RCC 7860 (cell line): ENCODE results near the gene POU2F1.
A peak's percentile ranks its signal among the peaks of the same experiment; 100 is the strongest.

Experiments
- DNase-seq: peaks from one replicate; pipeline ENCODE4 v3.0.0-alpha.2; 2015; ENCODE audit warnings: low spot score
- FAIRE-seq: peaks from 2 replicates; lab custom pipeline; 2012; peaks lifted over from hg19 to GRCh38; lab: Jason Lieb, UNC

The POU2F1 gene

GRCh38 chr1:167266965-167267364 lies 46.3 kb downstream of the POU2F1 start:
- no peak for FAIRE-seq

GRCh38 chr1:167268347-167268787 lies 47.7 kb downstream of the POU2F1 start:
- DNase-seq = no peak
- FAIRE-seq = no peak

More at GRCh38 chr1:167266965-167267364, 46.3 kb downstream of the POU2F1 start:
- no peak for DNase-seq

- no peak for FAIRE-seq
Observed at GRCh38 chr1:167270349-167271092, 49.8 kb downstream of the POU2F1 start.

GRCh38 chr1:167272369-167272957 lies 51.8 kb downstream of the POU2F1 start:
- DNase-seq (no peak), FAIRE-seq (no peak)

More at GRCh38 chr1:167270349-167271092, 49.8 kb downstream of the POU2F1 start:
- DNase-seq = no peak

GRCh38 chr1:167273027-167273800 lies 52.5 kb downstream of the POU2F1 start:
- DNase-seq = peak; percentile 35

GRCh38 chr1:167274061-167274460 lies 53.4 kb downstream of the POU2F1 start:
- DNase-seq = no peak
- FAIRE-seq = no peak

More at GRCh38 chr1:167273027-167273800, 52.5 kb downstream of the POU2F1 start:
- FAIRE-seq = peak; percentile 69

GRCh38 chr1:167276969-167277368 lies 56.3 kb downstream of the POU2F1 start:
- no peak for DNase-seq
- FAIRE-seq = no peak

GRCh38 chr1:167278497-167278896 lies 57.8 kb downstream of the POU2F1 start:
- no peak for FAIRE-seq
- no peak for DNase-seq

- FAIRE-seq (no peak), DNase-seq (no peak)
Observed at GRCh38 chr1:167280912-167281311, 60.2 kb downstream of the POU2F1 start.

- peak; percentile 20 for FAIRE-seq
Observed at GRCh38 chr1:167288390-167289074, 67.8 kb downstream of the POU2F1 start.

GRCh38 chr1:167289075-167289442 lies 68.4 kb downstream of the POU2F1 start:
- no peak for DNase-seq
- FAIRE-seq = no peak

More at GRCh38 chr1:167288390-167289074, 67.8 kb downstream of the POU2F1 start:
- no peak for DNase-seq

- no peak for DNase-seq
- FAIRE-seq = no peak
Observed at GRCh38 chr1:167289966-167290365, 69.3 kb downstream of the POU2F1 start.

- DNase-seq = no peak
- FAIRE-seq = no peak
Observed at GRCh38 chr1:167291539-167292185, 71.0 kb downstream of the POU2F1 start.

GRCh38 chr1:167292216-167292615 lies 71.5 kb downstream of the POU2F1 start:
- FAIRE-seq = no peak

GRCh38 chr1:167293057-167293456 lies 72.4 kb downstream of the POU2F1 start:
- FAIRE-seq (no peak), DNase-seq (no peak)

More at GRCh38 chr1:167292216-167292615, 71.5 kb downstream of the POU2F1 start:
- DNase-seq = no peak

- DNase-seq (no peak), FAIRE-seq (no peak)
Observed at GRCh38 chr1:167294528-167294927, 73.8 kb downstream of the POU2F1 start.

- FAIRE-seq (no peak), DNase-seq (no peak)
Observed at GRCh38 chr1:167297222-167298214, 76.8 kb downstream of the POU2F1 start.

- FAIRE-seq (no peak), DNase-seq (no peak)
Observed at GRCh38 chr1:167298325-167298724, 77.6 kb downstream of the POU2F1 start.

- no peak for DNase-seq
- no peak for FAIRE-seq
Observed at GRCh38 chr1:167301355-167301754, 80.7 kb downstream of the POU2F1 start.
